GM21737 (cell line): ENCODE data around the gene ZNF384.

Source experiments
- ATAC-seq: cut with Tn5 transposase; IDR thresholded peaks from one replicate; pipeline ENCODE4 v1.9.1; 2021; ENCODE audit warnings: mild to moderate bottlenecking, moderate library complexity; ENCODE audit not compliant: unreplicated experiment

The ZNF384 gene

DNA sequence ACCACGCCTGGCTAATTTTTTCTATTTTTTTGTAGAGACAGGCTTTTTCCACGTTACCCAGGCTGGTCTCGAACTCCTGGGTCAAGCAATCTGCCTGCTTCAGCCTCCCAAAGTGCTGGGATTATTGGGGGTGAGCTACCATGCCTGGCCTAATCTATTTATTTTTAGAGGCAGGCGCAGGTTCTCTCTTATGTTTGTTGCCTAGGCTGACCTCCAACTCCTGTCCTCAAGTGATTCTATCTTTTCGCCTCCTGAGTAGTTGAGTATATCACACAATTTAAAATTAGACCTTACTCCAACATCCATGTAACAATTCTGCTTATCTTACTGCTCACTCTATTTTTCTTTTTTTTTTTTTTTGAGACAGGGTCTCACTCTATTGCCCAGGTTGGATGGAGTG is 35.2 kb downstream of the ZNF384 start:
- ATAC-seq = no peak

DNA sequence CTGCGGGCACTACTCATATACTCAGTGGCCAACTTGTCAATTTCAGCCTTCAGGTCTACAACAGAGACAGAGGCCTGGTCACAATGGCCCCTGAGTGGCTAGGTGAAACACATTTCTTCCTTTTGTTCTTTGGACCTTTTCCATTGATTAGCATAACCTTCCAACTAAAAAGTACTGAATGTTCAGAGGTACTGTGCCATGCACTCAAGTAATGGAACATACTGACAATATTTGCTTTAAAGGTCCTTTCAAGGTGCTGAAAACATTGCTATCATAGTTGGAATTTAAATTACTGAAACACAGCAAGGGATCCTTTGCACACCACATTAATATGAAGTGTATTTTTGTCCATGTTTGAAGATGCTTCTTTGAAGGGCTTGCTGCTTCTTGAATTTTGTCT is 35.8 kb downstream of the ZNF384 start:
- no peak for ATAC-seq

DNA sequence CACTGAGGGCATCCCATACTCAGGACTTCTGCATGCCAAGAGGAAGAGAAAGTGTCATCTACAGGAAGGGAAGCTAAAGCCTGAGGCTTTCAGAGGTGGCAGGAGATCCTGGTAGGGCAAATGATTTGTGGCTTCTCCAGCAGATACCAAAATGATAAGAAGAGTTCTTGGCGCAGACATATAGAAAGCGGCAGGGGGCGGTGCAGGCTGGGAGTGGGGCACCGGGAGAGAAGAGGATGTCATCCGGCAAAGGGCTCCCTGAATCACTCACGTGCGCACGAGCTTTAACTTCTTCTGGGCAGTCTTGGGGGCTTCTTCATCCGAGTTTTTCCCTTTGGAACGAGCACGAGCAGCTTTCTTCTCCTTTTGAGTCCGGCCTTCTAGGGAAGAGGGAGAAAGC is 36.8 kb downstream of the ZNF384 start:
- ATAC-seq = no peak

DNA sequence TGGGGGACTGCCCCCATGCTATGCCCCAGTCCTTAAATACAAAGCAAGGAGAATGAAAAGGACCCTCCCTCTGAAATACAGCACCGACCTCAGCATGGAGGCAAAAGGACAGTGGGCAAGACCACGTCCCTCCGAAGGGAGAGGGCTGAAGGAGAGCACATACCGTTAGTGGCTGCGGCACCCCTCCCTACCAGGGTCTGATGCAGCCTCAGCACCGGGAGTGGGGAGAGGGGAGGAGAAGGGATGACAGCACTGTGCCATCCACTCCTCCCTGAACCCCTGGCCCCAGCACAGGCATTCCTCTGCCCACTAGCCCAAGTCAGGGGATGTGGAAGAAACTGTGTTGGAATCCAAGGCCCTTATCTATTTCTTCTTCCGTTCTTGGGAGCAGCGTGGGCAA is 38.3 kb downstream of the ZNF384 start:
- no peak for ATAC-seq

DNA sequence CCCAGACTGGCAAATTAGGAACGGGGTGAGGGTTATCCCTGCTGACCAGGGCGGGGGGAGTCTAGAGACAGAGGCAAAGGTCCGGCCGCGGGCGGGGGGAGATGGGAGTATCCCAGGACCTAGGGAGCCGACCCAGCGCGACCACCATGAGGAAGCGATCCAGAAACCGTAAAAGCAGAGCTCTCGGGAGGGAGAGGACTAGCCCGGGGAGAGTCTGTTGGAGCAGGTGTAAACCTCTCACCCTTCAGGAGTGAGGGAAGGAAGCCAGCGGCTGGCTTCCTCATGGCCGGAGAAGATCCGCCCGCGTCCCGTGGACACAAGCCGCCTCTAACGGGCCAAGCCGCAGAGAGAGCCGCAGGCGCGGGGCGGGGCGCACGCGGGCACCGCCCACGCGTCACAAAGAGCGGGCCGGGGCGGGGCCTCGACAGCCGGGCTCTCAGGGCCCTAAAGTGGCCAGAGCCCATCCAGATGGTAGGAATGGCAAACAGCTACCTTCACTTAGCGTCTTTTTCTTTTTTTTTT is 42.0 kb downstream of the ZNF384 start, which contains the start of gene ACRBP:
ACRBP (minus strand) TSS at position 350 of the 522 bp plus-strand sequence; CDS start at position 284, 66 bp downstream.
- ATAC-seq = no peak

DNA sequence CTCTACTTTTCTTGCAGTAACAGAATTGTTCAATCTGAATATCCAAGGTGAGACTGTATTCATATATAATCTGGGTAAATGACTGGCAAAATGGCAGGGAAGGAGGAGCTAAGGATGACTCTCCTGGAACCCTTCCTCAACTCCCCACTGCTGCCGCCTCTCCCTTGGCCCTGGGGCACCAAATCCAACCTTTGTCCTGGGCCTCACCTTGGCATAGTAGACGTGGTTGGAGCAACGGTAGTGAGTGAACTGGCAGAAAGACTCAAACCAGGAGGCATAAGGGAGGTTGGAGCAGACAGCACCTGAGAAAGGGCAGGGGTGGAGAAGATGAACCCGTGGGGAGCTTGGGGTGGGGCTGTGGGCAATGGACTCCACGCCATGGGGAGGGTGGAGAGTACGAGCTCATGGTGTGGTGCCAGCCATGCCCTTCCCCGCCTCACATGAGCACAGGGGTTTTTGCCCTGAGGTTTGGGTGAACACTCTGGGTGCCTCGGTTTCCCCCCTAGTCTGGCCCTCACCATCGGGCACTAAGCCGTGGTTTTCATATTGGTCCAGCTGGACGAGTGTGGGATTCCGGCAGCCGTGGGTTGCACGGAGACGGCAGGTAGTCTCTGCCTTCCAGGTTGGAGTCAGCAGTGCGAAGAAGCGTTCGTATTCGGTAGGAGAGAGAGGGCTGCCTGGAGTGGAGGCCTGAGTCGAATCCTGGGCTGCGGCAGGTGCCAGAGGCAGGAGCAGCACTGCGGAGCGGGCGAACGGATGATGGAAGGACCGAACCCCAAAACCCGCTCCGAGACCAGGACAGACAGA is 42.7 kb downstream of the ZNF384 start:
- ATAC-seq = no peak

DNA sequence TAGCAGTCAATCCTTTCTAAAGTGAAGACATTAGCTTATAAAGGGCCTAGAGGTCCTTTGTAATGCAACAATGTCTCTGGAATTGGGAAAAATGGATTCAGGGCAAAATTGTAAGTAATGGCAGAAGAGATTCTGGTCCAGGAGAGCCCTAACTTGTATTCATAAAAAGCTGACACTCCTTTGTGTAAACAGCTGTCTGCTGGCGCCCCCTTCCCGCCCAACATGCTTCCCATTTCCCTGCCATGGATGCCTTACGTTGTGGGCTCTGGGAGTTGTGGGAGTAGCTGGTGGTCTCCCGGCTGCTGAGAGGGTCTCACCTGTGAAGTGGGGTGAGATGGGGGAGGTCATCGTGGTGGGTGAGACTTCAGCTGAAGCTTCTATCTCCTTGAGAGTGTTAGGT is 44.3 kb downstream of the ZNF384 start:
- no peak for ATAC-seq

DNA sequence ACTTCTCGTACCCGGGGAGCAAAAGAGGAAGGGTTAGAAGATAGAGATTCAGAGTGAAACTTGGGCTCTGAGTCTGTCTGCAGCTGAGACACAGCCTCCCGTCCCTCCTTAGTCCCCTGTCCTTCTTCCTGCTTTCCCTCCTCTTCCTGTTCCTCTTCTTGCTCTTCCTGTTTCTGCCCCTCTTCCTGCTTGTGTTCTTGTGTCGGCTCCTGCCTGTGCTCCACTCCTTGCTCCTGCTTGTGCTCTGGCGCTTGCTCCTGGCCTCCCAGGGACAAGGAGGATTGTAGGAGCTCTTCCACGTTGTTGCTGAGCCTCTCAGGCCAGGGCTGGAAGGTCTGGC is 44.9 kb downstream of the ZNF384 start:
- no peak for ATAC-seq

DNA sequence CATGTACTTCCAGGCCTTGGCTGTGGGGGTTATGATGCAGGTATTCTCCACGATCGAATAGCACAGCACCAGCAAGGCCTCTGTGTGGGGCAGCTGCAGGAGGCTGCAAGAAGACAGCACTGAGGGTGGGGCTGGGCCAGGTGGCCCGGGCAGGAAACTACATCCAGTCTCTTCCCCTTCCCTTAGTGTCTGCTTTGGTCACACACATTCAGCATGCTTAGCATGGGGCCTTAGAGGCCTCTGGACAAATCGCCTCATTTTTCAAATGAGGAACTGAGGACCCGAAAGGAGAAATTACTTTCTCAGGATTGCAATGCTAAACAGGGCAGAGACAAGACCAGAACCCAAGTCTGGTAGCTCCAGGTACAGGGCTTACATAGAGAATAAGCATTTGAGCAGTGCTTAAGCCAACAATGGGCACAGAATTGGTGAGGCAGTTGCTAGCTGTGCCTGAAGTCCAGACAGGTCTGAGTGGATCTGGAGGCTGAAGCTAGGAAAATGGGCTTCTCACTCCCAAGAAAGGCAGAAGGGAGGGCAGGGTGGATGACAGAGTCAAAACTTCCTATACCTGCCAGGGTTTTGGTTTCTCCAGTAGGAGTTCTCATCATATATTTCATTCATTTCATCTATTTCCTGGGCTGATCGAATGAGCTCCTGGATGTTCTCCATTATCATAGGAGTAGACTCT is 45.5 kb downstream of the ZNF384 start:
- no peak for ATAC-seq

DNA sequence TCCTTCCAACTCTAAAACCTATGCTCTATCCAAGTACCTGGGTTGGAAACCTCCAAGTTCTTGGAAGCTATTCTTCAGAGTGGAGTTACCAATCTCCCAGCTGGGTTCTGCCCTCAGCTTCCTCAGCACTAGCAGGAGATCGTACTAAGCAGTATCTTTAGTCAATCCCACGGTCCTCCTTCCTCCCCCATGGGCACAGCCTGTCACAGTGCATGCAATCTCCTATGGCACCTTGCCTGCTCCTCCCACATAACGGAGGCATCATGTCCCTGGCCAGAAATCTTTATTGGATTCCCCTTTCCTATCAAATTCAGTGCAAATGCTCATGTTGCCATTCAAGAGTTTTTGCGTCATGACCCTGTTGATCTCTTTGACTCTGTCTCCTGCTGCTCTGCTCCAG is 48.0 kb downstream of the ZNF384 start:
- no peak for ATAC-seq

DNA sequence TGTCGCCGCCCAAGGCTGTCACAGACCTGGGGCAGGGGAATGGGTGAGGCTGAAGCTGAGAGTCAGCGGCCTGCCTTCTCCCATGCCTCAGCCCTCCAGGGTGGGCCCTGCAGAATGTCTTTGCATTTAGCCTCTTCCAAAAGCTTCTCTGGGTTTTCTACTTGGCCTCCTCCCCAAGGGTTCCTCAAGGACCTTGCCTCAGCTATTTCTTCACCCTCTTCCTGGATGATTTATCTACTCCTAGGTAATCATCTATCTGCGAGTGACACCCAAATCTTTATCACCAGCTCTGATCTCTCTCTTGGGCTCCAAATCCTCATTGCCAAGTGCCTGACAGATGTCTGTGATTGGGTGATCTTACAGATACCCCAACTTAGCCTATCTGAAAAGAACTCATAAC is 48.7 kb downstream of the ZNF384 start:
- ATAC-seq = no peak

DNA sequence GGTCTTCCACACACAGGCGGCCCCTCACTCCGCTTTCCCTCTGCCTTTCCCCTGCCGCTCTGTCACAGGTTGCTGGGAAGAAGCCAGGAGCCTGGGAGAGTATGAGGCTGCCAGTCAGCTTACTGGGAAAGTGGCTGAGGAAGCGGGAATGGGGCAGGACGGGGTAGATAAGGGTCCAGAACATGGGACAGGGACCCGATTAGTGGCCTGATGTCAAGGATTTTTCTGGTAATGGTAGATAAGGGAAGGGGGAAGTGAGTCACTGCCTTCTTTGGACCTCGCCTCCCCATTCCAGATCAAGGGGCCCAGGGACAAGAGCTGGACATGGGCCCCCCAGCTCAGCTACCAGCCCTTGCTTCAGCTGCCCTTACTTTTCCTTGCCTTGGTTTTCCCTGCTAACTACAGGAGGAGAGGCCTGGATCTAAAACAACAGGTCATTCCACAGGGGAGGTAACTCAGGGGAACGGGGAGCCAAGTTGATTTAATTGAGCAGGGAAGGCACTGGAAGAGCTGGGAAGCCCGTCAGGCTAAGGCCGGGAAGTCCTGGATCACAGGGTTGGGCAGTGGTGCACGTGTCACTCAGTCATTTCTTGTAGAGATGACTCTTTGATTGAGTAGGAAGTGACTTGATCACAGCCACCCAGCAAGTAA is 49.9 kb downstream of the ZNF384 start:
- no peak for ATAC-seq

DNA sequence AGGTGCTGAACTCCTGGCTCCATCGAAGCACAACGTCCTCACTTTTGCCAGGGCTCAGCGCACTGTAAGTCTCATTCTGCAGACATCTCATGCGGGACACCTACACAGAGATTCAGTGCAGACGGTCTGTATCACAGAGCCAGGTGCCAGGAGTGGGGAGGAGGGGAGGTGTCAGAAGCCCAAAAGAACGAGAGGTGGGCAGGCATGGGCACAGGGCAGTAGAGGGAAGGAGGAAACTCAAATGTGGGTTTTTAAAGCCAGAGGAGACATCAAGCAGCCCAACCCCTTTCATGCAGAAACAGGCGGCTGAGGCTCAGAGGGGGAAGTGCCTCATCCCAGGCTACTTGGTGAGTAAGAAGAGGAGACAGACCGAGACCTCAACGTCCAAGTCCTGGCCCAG is 50.9 kb downstream of the ZNF384 start:
- ATAC-seq = no peak

DNA sequence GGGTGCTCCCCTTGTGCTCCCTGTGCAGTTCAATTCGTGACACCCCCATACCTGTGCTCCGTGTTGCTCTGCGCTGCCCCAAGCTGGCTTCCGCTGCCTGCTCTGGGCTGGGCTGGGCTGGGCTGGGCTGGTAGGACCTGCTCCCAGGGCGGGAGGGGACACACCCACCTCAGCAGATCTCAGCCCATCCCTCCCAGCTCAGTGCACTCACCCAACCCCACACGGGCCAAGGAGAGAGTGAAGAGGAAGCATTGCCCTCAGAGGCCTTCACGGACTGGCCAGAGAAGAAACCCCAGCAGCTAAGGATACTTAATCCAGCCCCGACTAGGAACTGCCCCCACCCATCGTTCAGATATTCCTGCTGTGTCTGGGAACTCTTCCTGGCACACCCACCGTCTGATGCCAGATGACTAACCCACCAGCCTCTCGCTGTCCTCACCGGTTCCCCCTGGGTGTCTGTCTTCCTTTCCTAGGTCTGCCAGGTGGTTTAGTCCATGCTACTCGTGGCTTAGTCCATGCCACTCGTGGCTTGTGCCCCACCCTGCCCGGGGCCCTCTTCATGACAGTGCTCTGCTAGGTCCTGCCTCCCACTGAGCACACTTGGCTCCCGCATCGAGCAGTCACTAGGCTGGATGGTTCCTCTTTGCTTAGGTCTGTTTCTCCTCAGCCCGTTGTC is 53.2 kb downstream of the ZNF384 start, which contains the start of gene LPAR5:
LPAR5 (minus strand) TSS at position 104 of the 676 bp plus-strand sequence. CDS start 14,711 bp downstream, outside the sequence.
- ATAC-seq = peak; percentile 37

DNA sequence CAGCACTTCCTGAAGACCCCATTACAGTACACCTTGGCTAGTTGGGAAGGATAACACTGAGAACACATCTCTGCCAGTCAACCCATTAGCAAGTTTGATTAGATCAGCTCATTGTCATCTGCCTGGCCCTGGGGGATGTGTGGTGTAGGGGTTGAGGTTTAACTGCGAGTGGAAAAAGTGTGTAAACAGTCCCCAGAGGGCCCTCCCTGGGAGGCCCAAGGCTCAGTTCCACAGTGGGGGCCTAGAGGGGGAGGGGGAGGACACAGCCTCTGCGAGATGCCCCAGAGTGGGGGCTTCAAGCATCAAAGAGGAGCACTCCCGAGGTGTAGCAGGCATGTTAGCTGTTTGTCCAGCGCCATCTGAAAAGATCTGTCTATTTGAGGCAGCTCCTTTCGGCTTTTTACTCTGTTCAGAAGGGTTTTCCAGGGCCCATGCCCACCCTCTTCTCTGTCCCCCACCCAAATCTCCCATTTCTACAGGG is 53.8 kb downstream of the ZNF384 start:
- ATAC-seq = no peak

DNA sequence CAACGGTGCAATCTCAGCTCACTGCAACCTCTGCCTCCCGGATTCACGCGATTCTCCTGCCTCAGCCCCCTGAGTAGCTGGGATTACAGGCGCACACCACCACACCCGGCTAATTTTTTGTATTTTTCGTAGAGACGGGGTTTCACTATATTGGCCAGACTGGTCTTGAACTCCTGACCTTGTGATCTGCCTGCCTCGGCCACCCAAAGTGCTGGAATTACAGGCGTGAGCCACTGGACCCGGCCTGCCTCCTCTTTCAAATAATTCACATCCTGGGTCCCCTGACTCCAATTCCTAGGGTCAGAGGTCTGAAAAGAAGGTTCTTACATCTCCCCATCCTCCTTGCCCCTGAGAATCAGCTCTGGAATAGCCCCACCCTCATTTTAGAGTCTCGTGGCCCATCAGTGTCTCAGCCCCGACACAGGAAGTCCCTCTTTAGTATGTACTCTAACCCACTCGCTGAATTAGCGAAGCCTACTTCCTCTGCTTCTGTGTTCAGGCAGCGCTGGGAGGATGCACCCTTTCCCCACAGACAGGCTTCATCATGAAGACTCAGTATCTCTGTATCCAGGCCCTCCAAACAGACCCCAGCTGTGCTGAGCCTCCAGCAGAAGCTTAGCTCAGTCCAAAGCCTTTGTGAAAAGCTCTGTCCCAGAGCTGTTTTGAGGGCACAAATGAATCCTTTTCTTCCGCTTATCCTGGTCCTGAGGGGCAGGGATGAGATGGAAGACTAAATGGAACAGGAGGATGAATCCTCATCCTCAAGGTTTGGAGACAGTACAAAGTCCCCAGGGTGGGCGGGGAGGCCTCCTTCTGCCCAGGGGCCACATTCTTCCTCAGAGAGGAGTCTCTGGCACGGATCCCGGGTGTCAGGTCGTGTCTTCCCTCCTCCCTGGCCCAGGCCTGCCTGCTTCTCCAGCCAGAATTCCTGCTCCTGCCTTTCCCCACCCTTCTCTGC is 56.9 kb downstream of the ZNF384 start:
- peak; percentile 62 for ATAC-seq

DNA sequence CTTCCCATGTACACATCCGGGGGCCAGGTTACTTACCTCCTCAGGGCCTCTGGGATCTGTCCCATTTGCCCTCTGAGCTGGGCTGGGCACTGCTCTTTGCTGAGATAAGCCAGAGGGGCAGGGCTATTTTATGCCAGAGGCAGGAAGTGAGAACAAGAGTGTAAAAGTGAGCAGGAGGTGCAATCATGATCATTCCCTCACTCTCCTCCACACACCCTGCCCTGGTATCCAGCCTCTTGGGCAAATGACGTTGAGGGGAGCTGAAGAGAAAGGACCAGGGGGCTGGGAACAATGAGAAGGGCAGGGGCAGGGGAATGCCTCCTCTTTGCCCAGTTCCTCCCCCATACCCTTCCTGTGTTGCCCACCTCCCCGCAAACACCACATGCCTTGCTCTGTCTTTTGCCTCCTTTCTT is 57.6 kb downstream of the ZNF384 start:
- ATAC-seq = no peak

DNA sequence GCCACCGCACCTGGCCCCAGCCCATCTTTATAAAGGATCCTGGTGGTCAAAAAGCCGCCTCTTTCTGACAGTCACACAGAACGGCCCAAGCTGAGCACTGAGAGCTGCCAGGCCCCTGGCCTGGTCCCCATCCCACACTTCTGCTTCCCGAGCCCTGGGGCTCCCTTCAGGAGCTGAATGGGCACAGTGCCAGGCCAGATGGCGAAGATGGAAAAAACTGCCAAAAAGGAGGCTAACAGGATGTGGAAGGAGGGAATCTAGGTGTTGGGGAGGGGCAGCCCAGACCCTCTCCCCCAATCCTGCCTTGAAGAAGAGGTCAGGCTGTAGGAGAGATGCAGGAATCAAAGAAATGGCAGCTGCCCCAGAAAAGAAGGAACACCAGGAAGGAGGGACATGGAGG is 58.4 kb downstream of the ZNF384 start:
- ATAC-seq = no peak

DNA sequence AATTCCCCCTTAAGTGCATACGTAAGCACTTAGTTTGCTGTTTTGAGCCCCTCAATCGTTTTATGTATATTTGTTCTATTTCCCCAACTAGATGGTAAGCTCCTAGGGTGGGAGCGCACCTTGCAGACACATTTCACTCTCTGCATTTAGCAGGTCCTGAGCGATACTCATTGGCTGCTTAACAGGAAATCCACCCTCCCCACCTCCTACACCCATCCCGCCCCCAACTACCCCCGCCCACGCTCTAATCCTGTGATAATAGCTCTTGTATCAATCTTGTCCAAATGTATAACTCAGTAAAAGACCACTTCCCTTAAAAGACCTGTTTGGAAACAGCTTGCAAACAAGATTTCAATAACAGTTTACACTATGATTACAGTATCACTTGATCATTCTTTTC is 61.6 kb downstream of the ZNF384 start:
- ATAC-seq = no peak
